GM23248 (cell line): ENCODE results near the gene EGR1. TPM values are rescaled to one million over a fixed set of nuclear protein-coding genes. Genes with fewer than 3 reads are reported as not detected.

Source experiments
- DNase-seq: peaks from one replicate; pipeline ENCODE4 v3.0.0-alpha.2; 2015
- H2AFZ ChIP-seq: fragments of 200-600 bp; sonication (generic); 2 replicates; pipeline ENCODE4 v1.6.1; 2016; ENCODE audit warnings: antibody characterized with exemption
- H3F3A ChIP-seq: fragments of 200-600 bp; sonication (generic); 2 replicates; pipeline ENCODE4 v1.6.1; 2016; ENCODE audit warnings: mild to moderate bottlenecking, antibody characterized with exemption, mixed run types; ENCODE audit not compliant: insufficient read depth
- H3K27ac ChIP-seq: fragments of 200-600 bp; sonication (generic); 2 replicates; pipeline ENCODE4 v1.5.1; 2016; ENCODE audit warnings: mild to moderate bottlenecking
- H3K27me3 ChIP-seq: fragments of 200-600 bp; sonication (generic); replicated peaks from 2 replicates; pipeline ENCODE4 v1.6.1; 2016; ENCODE audit warnings: mild to moderate bottlenecking; ENCODE audit not compliant: insufficient read depth
- H3K36me3 ChIP-seq: fragments of 200-600 bp; sonication (generic); 2 replicates; pipeline ENCODE4 v1.6.1; 2016; ENCODE audit warnings: low read depth, mild to moderate bottlenecking
- H3K4me1 ChIP-seq: fragments of 200-600 bp; sonication (generic); 2 replicates; pipeline ENCODE4 v1.6.1; 2016; ENCODE audit warnings: mild to moderate bottlenecking; ENCODE audit not compliant: insufficient read depth
- H3K4me2 ChIP-seq: fragments of 200-600 bp; sonication (generic); one replicate; pipeline ENCODE4 v1.6.1; 2016; ENCODE audit warnings: mild to moderate bottlenecking; ENCODE audit not compliant: unreplicated experiment
- H3K4me3 ChIP-seq: fragments of 200-600 bp; sonication (generic); 2 replicates; pipeline ENCODE4 v1.5.1; 2016; ENCODE audit warnings: mild to moderate bottlenecking
- H3K79me2 ChIP-seq: fragments of 200-600 bp; sonication (generic); 2 replicates; pipeline ENCODE4 v1.6.1; 2016; ENCODE audit warnings: mild to moderate bottlenecking; ENCODE audit not compliant: insufficient read depth
- H3K9ac ChIP-seq: fragments of 200-600 bp; sonication (generic); 2 replicates; pipeline ENCODE4 v1.6.1; 2016; ENCODE audit warnings: mild to moderate bottlenecking
- H3K9me2 ChIP-seq: fragments of 200-600 bp; sonication (generic); 2 replicates; pipeline ENCODE4 v1.6.1; 2016; ENCODE audit warnings: mixed run types, mild to moderate bottlenecking, moderate library complexity; ENCODE audit not compliant: insufficient read depth
- H3K9me3 ChIP-seq: fragments of 200-600 bp; sonication (generic); one replicate; pipeline ENCODE4 v1.6.1; 2017; ENCODE audit warnings: low read depth
- H4K20me1 ChIP-seq: fragments of 200-600 bp; sonication (generic); 2 replicates; pipeline ENCODE4 v1.6.0; 2016; ENCODE audit not compliant: insufficient read depth
- EZH2 ChIP-seq: fragments of 200-600 bp; sonication (generic); IDR thresholded peaks from 2 replicates; pipeline ENCODE4 v1.6.1; 2018; ENCODE audit warnings: antibody characterized with exemption, mild to moderate bottlenecking; ENCODE audit not compliant: insufficient read depth, poor library complexity, severe bottlenecking
- EZH2phosphoT487 ChIP-seq: fragments of 200-600 bp; sonication (generic); IDR thresholded peaks from 2 replicates; pipeline ENCODE4 v1.6.1; 2018; ENCODE audit warnings: antibody characterized with exemption, moderate library complexity, mild to moderate bottlenecking, low read depth; ENCODE audit not compliant: insufficient read depth
- WGBS, 2 experiments: methylation state at CpG; one replicate each; pipeline ENCODE4 v1.1.6; 2015 to 2017; ENCODE audit warnings: low lambda C conversion rate in 2 of 2, low coverage in 1 of 2; ENCODE audit errors: missing lambda C conversion rate in 2 of 2; 5-methylcytosine and 5-hydroxymethylcytosine counted together
- in situ Hi-C: fragments of 300-500 bp; cut with MboI; formaldehyde crosslinking; loops from 2 replicates; pipeline ENCODE4 v1.15.0; 2020
- polyA plus RNA-seq: library from polyadenylated mRNA; unstranded; fragments of >200 nt; fragmentation: Nextera tagmentation; extraction: Ambion mirVana; gene quantifications from 2 replicates; pipeline ENCODE4 v1.2.1, GENCODE V29; 2016
- total RNA-seq: library from RNA; depleted of rRNA; stranded (reverse); fragments of >200 nt; shearing (Covaris generic); gene quantifications from 2 replicates; pipeline ENCODE4 v1.2.3, GENCODE V29; 2014

EGR1 gene
- total and polyA plus RNA-seq, 2 experiments from 2014 or later = 19.0 to 170 TPM

DNA sequence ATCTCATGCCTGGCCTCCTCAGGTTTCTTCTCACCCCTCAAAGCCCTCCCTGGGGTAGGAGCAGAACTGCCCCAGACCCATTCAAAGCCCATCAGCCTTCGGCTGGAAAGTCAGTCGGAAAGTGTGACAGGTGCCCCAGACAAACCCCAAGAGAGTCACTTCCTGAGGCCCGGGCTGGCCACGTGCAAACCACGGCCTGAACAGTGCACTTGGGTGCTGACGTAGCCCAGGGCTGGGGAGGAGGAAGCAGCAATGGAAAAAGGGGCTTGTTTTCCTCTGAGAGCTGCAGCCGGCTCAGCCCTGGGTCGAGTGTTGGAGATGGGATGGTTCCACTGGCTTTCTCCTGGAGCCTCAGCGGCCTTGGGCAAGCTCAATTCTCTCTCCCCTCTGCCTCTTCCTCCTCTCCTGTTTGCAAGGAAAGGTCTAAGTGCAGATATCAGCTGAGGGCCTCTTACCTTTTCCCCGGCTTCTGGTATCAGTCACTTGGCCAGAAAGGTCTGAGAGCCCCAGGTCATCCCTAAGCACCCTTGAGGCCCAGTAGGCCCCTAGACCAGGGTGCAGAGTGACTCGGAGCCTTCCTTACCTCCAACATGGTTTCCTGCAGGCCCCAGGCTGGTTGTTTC, 5.9 kb upstream of the EGR1 start:
- WGBS, 2 experiments = 88 to 93% methylated on average over 11 of the region's 11 CpGs
- Histone ChIP-seq H3K9me2 (no peaks in the 10 kb centered on the region), H3K4me3 (no peak overlapping the region), H3K4me2 (no peak overlapping the region), H3K9me3 (no peaks in the 10 kb centered on the region), H4K20me1 (no peaks in the 10 kb centered on the region), H3K36me3 (no peaks in the 10 kb centered on the region), H3K27me3 (no peaks in the 10 kb centered on the region), H3K27ac (no peak overlapping the region), H3F3A (no peaks in the 10 kb centered on the region), H3K4me1 (peaks cover 14% of the 10 kb centered on the region), H3K79me2 (no peaks in the 10 kb centered on the region), H2AFZ (no peak overlapping the region), H3K9ac (no peak overlapping the region)
- in situ Hi-C loops = no loop called here
- no peak for TF ChIP-seq EZH2
- no peak for TF ChIP-seq EZH2phosphoT487
- DNase-seq = no peak

DNA sequence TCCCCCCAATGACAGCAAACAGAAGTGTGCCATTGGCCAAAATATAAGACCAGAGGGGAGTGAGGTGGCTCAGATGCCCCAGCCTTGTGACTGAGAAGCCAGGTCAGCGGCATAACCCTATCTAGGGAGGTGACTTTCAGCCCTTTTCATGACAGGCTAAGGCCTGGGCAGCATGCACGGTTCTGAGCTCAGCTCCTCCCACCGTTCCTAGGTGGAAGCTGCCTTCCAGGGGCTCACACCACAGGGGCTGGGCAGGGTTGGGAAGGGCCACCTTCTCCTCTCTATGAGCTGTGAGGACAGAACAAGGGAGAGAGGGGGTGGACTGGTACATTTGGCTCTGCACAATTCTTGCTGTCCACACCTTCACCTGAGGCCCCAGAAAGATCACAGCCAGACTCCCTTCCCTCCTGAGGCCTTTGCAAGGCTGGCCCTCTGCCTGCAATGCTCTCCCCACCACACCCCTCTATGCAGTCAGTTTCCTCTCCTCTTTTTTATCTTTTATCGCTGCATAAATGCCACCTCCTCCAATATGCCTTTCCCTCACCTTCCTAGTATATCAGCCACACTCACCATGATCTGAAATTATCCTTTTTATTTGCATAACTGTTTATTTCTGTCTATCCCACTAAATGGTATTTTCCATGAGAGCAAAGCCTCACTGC, 5.1 kb upstream of the EGR1 start:
- H3K4me2 ChIP-seq = no peak overlapping the region
- no peak for TF ChIP-seq EZH2phosphoT487
- no peak for TF ChIP-seq EZH2
- no peaks in the 10 kb centered on the region for H3K27me3 ChIP-seq
- no peaks in the 10 kb centered on the region for H3K9me3 ChIP-seq
- in situ Hi-C loops = no loop called here
- no peak overlapping the region for H3K4me3 ChIP-seq
- H4K20me1 ChIP-seq = no peaks in the 10 kb centered on the region
- no peaks in the 10 kb centered on the region for H3K9me2 ChIP-seq
- H3K9ac ChIP-seq = no peak overlapping the region
- DNase-seq = no peak
- no peak overlapping the region for H2AFZ ChIP-seq
- H3K27ac ChIP-seq = no peak overlapping the region
- H3K36me3 ChIP-seq = no peaks in the 10 kb centered on the region
- WGBS, 2 experiments = 65 to 73% methylated on average over 4 of the region's 4 CpGs
- no peaks in the 10 kb centered on the region for H3F3A ChIP-seq
- H3K79me2 ChIP-seq = no peaks in the 10 kb centered on the region
- H3K4me1 ChIP-seq = peaks cover 14% of the 10 kb centered on the region

DNA sequence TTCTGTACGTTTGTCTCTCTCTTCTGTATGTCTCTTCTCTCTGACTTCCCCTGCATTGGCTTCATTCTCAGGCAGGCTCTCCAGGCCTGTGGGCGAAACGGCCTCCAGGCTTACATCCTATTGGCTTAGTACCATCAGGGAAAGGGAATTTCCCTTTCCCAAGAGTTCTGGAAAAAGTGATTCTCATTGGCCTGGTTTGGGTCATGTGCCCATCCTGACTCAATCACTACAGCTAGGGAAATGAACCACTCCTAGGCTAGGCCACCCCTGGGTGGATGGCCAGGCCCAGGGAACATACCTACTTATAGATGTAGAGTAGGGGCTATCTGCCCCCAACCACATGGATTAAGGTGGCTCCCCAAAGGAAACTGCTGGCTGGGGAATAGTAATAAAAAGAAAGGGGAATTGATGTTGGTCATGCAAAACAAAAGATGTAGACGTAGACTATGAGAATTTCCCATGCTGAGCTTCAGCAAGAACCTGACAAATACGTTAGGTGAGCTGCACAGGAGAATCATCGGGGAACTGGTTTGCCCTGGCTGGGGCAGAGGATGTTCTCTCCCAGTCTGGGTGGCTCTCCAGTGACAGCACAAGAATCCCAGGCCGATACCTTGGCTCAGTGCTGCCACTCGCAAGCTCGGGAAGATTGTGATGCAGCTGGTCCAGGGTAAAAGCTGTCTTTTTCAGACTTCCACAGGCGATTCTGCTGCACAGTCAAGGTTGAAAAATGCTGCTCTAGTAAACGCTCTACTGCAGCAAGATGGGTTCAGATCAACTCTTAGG, 3.7 kb upstream of the EGR1 start:
- TF ChIP-seq EZH2 = no peak
- no peak for TF ChIP-seq EZH2phosphoT487

DNA sequence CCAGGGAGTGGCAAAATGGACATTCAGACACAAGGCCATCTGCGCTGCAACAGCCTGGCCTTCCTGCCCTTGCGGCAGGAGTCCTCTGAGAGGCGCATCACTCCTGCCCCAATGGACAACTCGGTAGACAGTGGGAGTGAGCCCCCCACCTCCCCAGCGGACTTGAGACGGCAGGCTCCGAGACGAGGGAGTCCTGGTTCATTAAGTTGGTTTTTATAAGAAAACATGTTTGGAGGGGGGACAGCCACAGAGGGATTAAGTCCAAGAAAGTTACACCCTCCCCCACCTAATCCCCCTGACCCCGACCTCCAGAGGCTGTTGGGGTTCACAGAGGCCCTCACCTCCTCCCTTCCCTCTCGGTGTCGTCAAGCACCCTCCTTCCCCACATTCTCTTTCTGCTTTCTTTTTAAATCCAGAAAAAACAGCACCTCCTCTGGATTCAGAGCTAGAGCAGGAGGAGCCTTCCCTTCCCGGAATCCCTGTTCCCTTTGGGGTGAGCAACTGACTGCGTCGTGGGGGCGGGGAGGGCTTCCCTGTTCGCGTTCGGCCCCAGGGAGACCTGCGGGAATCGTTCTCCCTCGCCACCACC, 1.8 kb upstream of the EGR1 start:
- peak overlapping the region; percentile 84 for H2AFZ ChIP-seq
- H3K4me2 ChIP-seq = peak overlapping the region; percentile 99
- H3K9me3 ChIP-seq = no peaks in the 10 kb centered on the region
- peak overlapping the region; percentile 90 for H3K9ac ChIP-seq
- peaks cover 30% of the 10 kb centered on the region for H3K79me2 ChIP-seq
- no peaks in the 10 kb centered on the region for H3K27me3 ChIP-seq
- H3K27ac ChIP-seq = peak overlapping the region; percentile 96
- H4K20me1 ChIP-seq = peaks cover 18% of the 10 kb centered on the region
- in situ Hi-C loops = no loop called here
- peaks cover 22% of the 10 kb centered on the region for H3F3A ChIP-seq
- WGBS, 2 experiments = 5 to 20% methylated on average over 11 to 21 of the region's 21 CpGs
- H3K9me2 ChIP-seq = no peaks in the 10 kb centered on the region
- TF ChIP-seq EZH2phosphoT487 = no peak
- TF ChIP-seq EZH2 = no peak
- DNase-seq = peak; percentile 59
- H3K4me1 ChIP-seq = peaks cover 28% of the 10 kb centered on the region
- peak overlapping the region; percentile 85 for H3K4me3 ChIP-seq
- H3K36me3 ChIP-seq = peaks cover 19% of the 10 kb centered on the region; the same call in 1 of the 2 replicates

More for the DNA sequence above, 3.7 kb upstream of the EGR1 start:
- H3K4me1 ChIP-seq = peaks cover 14% of the 10 kb centered on the region
- peak overlapping the region; percentile 18 for H3K9ac ChIP-seq
- H4K20me1 ChIP-seq = peaks cover 5% of the 10 kb centered on the region; the same call in 1 of the 2 replicates
- H3F3A ChIP-seq = peaks cover 3% of the 10 kb centered on the region; the same call in 1 of the 2 replicates
- peaks cover under 1% of the 10 kb centered on the region; the same call in 1 of the 2 replicates for H3K36me3 ChIP-seq
- no peak overlapping the region for H3K4me3 ChIP-seq
- DNase-seq = peak; percentile 91
- peak overlapping the region; percentile 52 for H2AFZ ChIP-seq
- H3K79me2 ChIP-seq = peaks cover 11% of the 10 kb centered on the region
- H3K27ac ChIP-seq = peak overlapping the region; percentile 25; the same call in 1 of the 2 replicates
- H3K9me2 ChIP-seq = no peaks in the 10 kb centered on the region
- H3K4me2 ChIP-seq = no peak overlapping the region
- in situ Hi-C loops = no loop called here
- H3K9me3 ChIP-seq = no peaks in the 10 kb centered on the region
- 60 to 70% methylated on average over 11 of the region's 11 CpGs for WGBS, 2 experiments
- no peaks in the 10 kb centered on the region for H3K27me3 ChIP-seq
